Activated naive CD4-positive, alpha-beta T cell treated with anti-CD3 and anti-CD28 coated beads, Interleukin-2, amount 50 U/mL, for 16 hours (primary cell): ENCODE measurements around the gene EEF1E1.

Experiments
- DNase-seq: peaks from one replicate; pipeline ENCODE4 v3.0.0-alpha.2; 2020

EEF1E1 gene

GRCh38 chr6:8102122-8102958 is at the start of gene EEF1E1:
Gene EEF1E1, minus strand, starts transcription at chr6:8102548. Its CDS starts 27 bp downstream, at chr6:8102521.
- DNase-seq: peak; percentile 98

DNA sequence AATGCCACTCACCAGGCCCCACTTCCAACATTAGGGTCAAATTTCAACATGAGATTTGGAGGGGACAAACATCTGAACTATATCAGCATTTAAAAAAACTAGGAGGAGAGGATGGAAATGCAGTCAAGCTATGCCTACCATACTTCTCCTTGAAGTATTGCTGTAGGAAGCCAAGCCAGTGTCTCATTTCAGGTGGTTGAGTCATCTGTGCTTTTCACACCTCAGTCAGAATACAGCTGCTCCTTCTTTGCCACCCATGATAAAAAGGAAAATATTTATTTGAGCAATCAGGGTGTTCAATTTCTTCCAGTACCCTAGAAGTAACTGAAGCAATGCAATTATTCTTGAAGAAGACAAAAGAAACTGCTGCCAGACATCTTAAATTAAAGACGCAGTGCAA is 47.0 kb upstream of the EEF1E1 start:
- DNase-seq: no peak

DNA sequence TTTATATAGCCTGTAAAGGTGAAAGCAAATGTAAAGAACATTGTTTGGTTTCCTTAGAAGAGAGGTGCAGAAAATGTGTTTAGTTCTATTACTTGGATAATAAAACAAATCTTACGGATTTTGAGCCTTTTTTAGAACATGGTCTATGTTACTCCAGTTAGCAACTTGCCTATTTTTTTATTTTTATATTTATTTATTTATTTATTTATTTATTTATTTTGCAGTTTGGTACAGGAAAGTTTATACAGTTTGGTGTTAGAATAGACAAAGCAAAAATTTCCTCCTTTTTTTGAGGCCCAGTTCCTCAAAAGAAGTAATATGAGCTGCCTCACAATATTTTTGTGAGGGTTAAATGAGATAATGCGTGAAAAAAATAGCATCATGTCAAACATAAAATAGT is 41.6 kb upstream of the EEF1E1 start:
- no peak for DNase-seq

DNA sequence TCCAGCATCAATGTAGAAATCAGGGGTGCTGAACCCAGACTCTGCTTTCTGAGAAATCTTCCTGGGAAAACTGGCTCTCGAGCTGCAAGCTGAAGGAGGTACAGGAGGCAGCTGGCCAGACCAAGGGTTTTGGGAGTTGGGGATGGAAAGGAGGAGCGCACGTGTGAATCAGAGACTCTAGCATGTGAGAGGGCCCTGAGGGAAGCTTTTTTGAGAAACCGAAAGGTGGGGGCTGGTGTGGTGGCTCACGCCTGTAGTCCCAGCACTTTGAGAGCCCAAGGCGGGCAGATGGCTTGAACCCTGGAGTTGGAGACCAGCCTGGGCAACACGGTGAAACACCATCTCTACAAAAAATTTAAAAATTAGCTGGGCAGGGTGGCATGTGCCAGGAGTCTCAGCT is 37.1 kb upstream of the EEF1E1 start:
- no peak for DNase-seq

- DNase-seq: no peak
Observed at GRCh38 chr6:8137529-8137939, 35.2 kb upstream of the EEF1E1 start.

- no peak for DNase-seq
Observed at GRCh38 chr6:8135276-8135675, 32.9 kb upstream of the EEF1E1 start.

DNA sequence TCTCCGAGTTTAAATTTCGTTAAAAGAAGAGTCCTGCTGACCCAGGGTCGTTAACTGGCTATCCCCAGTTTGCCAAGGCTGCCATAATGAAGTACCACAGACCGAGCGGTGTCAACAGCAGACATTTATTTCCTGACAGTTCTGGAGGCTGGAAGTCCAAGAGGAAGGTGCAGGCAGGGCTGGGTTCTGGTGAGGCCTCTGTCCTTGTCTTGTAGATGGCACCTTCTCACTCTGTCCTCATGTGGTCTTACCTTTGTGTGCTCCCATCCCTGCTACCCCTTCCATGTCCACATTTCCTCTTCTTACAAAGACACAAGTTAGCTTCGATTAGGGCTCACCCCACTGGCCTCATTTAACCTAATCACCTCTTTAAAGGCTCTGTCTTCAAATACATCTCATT is 29.8 kb upstream of the EEF1E1 start:
- no peak for DNase-seq

DNA sequence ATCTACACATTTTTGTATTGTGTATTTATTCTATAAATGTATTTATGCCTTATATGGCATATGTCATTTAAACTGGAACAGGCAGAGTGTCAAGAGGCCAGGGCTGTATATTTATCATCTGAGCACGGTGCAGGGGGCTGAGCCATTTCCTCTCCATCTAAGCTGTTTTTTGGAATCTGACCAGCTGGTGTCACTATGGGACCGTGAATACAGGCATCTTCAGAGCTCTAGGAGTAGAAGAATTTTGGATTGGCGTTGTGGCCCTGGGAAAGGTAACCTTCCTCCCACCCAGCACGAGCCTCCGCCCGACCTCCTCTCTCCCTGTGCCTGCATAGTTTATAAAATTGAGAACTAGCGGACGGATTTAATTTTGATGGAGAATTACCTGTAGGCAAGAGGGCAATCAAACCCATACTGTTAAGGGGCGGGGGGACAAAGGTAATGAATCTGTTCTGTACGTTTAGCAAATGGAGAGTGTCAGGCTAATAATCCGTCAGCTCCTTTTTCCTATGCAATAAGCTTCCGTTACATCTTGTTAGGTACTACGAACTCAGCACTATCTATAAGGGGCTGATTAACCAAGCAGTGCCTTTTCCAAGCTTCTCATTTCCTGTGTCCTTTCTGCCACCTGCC is 29.0 kb upstream of the EEF1E1 start:
- peak; percentile 29 for DNase-seq

DNA sequence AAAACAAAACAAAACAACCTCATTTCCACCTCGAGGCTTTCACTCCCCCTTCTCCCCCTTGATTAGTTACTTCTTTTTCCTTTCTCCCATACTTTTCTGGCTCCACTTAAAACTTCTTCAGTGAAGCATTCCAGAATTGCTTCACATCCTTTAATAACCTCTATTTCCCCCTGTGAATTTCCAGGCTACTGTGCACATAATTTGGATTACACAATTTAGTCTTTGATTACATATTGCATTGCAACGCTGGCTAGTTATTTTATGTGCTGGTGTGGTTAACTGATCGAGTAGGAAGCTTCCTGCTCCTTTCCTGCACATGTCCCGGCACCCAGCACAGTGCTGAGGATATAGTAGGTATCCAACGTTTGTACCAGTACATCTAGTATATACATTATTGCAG is 28.1 kb upstream of the EEF1E1 start:
- no peak for DNase-seq

DNA sequence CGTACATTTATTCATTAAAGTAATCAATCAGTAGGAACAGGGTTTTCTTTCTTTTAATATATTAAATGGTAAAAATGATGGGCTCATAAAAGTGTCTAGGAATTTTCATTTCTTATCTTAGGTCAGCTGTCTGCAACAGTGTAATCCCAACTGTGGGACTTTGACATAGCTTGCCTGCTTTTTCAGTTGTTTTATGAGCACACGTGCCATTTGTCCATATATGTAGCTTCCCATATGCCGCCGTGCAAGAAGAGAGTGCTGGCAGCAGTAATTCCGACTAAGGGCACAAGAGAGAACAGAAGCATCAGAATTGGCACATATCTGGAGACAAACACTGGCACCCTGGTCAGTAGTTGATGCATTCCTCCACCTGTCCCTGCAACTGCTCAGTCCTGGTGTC is 20.9 kb upstream of the EEF1E1 start:
- no peak for DNase-seq

GRCh38 chr6:8114956-8115355 is 12.6 kb upstream of the EEF1E1 start:
- no peak for DNase-seq

DNA sequence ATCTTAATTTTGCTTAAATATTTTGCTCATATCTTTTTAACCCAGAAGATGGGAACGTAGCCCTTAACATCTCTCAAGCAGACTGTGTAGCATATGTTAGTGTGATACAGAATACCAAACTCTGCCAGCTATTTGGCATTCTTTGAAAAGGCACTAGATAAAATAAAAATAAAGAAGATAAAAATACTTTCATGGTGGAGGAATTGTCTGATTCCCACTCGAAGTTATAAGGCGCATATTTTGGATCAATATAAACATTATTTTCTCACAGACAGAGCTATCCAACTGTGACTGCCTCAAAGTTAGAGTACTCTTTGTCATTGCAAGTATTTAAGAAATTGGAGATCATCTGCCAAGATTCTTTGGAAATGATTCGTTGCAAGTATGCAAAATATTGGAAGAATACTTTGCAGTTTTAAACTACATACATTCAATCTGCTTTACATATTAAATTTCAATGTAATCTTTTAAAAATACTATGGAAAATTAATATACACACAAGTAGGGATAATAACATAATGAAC is 10.8 kb upstream of the EEF1E1 start:
- no peak for DNase-seq

- DNase-seq: no peak
Observed at GRCh38 chr6:8110725-8111124, 8.4 kb upstream of the EEF1E1 start.

DNA sequence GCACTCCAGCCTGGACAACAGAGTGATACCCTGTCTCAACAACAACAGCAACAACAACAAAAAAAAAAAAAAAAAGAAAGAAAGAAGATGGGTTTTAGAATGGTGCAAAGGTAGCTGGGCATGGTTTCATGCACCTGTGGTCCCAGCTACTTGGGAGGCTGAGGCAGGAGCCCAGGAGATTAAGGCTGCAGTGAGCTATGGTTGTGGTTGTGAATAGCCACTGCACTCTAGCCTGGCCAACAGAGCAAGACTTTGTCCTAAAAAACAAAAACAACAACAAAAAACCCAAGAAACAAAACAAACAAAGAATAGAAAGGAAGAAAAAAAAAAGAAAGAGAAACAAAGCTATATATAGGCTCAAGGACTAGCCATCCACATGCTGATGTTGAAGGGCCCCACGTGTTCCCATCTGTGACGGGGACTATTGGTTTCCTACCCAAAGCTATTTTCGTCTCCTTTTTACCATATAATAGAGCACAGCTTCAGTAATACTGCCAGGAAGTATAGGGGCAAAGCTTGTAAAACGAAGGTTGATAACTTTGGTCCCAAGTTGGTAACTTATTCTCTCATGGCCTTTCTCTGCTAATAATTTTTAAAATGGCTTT is 7.9 kb upstream of the EEF1E1 start:
- no peak for DNase-seq

DNA sequence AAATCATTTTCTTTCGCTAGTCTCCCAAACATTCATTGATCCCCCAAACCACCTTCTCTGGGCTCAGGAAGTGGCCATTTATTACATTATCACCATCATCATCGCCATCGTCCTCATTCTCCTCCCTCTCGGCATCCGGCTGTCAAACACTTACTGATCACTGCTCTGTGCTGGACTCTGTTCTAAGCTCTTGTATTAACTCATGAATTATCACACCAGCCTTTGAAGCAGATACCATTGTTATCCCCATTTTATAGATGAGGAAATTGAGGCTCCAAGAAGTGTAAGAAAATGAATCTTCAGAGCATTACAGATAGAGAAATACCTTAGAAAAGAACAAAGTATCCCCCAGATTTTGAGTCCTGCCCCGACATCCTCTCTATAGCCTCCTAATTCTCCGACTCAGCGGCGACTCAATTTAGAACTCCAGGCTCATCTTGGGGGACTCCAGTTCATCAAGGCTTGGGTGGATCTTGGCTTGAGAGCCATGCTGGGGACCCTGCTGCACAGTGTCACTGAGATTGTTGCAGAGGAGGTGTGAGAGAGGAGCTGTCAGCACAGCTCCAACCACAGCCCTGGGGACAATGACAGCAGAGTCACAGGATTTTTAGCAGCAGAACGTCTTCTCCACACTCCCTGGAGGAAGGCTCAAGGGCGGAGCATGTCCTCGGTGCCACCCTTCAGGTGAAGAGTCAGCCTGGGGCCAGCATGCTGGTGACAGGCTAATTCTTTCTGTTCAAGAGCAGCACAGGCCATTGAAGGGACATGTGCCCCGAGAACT is 6.6 kb upstream of the EEF1E1 start:
- no peak for DNase-seq

- DNase-seq: no peak
Observed at GRCh38 chr6:8108031-8108660, 5.8 kb upstream of the EEF1E1 start.

GRCh38 chr6:8105791-8106190 is 3.4 kb upstream of the EEF1E1 start:
- no peak for DNase-seq

DNA sequence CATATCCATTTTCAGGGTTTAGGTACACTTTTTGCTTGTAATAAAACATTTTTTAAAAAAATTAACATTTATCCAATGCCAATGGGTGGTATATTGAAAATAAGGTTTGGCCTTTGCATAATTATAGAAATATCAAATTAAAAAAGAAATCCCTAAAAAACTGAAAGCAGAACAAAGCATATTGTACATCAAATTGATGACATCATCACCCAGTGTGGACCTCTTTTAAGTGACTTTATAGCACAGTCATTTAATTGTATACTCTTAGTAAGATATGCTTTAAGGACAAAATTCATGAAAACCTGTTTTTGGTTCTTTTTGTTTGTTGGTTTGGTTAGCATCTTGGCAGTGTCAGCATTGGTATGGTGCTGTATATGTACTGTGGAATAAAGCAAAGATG is 1.4 kb upstream of the EEF1E1 start:
- DNase-seq: no peak

GRCh38 chr6:8100159-8100854 is 2.0 kb downstream of the EEF1E1 start:
- DNase-seq: no peak

DNA sequence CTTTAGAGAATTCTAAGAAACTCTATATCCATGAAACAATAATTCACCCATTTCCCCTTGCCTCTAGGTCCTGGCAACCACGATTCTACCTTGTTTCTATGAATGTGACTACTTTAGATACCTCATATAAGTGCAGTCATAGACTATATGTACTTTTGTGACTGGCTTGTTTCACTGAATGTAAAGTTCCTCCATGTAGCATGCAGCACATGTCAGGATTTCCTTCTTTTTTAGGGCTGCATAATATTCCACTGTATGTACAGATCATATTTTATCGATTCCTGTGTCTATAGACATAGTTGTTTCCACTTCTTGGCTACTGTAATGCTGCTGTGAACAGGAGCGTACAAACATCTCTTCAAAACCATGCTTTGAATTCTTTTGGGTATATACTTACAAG is 11.7 kb downstream of the EEF1E1 start:
- no peak for DNase-seq

DNA sequence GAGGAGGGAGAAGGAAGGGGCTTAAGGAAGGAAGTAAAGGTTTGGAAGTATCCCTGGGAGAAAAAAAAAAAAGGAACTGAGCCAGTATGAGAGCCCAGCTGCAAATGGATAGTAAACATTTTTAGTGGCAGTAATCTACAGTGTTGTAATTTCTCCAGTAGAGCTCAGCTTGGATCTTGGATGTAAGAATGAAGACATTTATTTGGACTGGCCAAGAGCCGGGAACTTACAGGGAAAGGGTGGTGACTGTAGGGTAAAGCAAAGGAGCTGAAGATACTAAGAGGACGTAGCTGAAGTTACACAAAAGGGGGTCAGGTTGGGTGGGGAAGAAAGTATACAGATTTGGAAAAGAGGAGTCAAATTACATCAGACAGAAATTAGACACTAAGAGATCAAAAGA is 13.5 kb downstream of the EEF1E1 start:
- DNase-seq: no peak
